HTR-8/SVneo (cell line): ENCODE measurements around the gene RXFP3.
"Not testable (repeated sequence)": the region's sequence is repeated elsewhere in the genome, so short reads cannot be mapped to it uniquely, and the experiment has no call there.

ENCODE experiments used
- DNase-seq: peaks from one replicate; pipeline ENCODE4 v3.0.0; 2011; ENCODE audit warnings: low spot score, mixed read lengths; ENCODE audit not compliant: insufficient read length
- FAIRE-seq: peaks from 2 replicates; lab custom pipeline; 2011; peaks lifted over from hg19 to GRCh38; lab: Jason Lieb, UNC

The RXFP3 gene

DNA sequence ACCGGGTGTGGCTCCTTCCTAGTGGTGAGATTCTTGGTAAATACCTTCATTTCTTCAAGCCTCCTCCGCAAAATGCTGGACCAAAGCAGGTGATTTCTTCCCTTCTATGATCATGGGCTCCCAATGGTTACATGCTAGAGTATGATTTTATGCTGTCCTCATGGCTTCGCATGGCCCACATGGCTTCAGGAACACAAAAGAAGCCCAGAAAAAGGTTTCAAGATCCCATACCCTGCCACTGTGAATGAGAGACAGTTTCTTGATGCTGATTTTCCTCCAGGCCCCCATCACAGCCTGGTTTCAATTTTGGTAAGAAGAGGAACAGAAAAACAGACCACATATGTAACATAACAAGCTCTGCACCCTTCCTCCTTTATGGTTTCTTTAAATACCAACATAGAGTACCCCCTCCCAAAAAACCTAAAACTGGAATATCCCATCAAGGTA is 2.4 kb upstream of the RXFP3 start:
- DNase-seq (no peak), FAIRE-seq (no peak)

DNA sequence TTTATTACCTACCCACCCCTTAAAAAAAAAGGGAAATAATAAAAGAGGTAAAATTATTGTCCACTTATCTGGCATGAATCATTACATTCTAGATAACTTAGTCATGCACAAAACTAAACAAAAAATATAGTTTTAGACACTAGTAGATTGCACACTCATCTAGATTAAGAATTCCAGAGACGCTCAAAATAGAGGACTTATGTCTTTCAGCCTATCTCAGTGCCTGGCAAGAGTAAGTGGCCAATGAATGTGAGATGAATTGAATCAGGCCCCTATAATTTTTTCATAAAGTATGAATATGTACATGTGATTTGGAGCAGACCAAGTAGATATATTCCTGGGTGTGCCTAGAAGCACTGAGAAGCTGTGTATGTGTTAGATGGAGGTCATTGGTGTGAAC is 2.0 kb upstream of the RXFP3 start:
- DNase-seq = no peak
- no peak for FAIRE-seq

DNA sequence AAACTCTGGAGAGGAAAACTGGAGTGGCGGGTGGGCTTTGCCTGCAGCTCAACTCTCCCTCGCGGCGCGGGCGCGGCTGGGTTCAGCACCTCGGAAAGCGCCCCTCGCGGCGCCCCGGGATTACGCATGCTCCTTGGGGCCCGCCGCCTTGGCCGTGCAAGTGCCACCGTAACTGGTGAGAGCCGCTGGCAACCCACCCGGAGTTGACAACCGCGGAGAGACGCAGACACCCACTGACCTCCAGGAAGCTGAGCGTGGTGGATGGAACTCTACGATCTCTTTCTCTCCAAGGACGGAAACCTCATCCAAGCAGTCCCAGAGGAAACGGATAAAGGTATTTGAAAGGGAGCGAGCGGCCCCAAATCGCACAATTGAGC is 194 bp upstream of the RXFP3 start:
- DNase-seq (peak; percentile 90), FAIRE-seq (peak; percentile 65)

DNA sequence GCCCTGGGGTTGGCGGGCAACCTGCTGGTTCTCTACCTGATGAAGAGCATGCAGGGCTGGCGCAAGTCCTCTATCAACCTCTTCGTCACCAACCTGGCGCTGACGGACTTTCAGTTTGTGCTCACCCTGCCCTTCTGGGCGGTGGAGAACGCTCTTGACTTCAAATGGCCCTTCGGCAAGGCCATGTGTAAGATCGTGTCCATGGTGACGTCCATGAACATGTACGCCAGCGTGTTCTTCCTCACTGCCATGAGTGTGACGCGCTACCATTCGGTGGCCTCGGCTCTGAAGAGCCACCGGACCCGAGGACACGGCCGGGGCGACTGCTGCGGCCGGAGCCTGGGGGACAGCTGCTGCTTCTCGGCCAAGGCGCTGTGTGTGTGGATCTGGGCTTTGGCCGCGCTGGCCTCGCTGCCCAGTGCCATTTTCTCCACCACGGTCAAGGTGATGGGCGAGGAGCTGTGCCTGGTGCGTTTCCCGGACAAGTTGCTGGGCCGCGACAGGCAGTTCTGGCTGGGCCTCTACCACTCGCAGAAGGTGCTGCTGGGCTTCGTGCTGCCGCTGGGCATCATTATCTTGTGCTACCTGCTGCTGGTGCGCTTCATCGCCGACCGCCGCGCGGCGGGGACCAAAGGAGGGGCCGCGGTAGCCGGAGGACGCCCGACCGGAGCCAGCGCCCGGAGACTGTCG is 976 bp downstream of the RXFP3 start:
- DNase-seq (no peak), FAIRE-seq (no peak)

DNA sequence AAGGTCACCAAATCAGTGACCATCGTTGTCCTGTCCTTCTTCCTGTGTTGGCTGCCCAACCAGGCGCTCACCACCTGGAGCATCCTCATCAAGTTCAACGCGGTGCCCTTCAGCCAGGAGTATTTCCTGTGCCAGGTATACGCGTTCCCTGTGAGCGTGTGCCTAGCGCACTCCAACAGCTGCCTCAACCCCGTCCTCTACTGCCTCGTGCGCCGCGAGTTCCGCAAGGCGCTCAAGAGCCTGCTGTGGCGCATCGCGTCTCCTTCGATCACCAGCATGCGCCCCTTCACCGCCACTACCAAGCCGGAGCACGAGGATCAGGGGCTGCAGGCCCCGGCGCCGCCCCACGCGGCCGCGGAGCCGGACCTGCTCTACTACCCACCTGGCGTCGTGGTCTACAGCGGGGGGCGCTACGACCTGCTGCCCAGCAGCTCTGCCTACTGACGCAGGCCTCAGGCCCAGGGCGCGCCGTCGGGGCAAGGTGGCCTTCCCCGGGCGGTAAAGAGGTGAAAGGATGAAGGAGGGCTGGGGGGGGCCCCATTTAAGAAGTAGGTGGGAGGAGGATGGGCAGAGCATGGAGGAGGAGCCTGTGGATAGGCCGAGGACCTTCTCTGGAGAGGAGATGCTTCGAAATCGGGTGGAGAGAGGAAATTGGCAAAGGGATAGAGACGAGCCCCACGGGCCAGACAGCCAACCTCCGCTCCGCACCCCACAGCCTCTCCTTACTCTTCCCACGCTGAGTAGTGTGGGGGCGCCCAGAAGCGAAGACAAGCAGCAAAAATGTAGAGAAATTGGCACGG is 1.7 kb downstream of the RXFP3 start:
- DNase-seq (no peak), FAIRE-seq (peak; percentile 38)

DNA sequence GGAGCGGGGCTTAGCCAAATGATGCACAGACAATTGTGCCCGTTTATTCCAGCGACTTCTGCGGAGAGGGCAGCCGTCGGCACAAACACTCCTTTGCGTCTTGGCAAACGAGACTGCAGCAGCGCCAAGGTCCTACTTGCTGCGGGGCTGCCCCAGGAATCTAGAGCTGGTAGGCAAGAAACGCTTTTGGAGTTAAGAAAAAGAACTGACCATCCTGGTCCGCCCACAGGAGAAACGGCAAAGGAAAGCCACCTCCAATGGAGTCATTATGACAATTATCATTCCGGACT is 2.3 kb downstream of the RXFP3 start:
- FAIRE-seq (no peak), DNase-seq (no peak)

DNA sequence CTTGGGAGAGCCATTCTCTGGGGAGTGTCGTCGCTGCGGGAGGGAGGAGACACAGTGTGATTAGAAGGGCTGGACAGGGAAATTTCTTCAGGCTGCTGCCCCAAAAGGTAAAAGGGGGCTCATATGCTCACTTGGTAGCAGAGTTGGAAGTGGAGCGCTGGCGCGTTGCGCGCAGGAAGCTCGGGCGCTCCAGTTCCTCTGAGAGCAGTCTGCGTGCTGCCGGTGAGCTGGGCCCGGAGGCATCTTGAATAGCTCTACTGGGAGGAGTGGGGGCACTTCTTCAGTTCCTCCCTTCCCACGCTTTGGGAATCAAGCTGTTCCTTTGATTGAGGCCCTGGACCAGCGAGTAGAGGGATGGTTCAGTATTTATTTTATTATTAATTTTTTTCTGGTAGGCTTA is 2.7 kb downstream of the RXFP3 start:
- FAIRE-seq = no peak
- DNase-seq = no peak

DNA sequence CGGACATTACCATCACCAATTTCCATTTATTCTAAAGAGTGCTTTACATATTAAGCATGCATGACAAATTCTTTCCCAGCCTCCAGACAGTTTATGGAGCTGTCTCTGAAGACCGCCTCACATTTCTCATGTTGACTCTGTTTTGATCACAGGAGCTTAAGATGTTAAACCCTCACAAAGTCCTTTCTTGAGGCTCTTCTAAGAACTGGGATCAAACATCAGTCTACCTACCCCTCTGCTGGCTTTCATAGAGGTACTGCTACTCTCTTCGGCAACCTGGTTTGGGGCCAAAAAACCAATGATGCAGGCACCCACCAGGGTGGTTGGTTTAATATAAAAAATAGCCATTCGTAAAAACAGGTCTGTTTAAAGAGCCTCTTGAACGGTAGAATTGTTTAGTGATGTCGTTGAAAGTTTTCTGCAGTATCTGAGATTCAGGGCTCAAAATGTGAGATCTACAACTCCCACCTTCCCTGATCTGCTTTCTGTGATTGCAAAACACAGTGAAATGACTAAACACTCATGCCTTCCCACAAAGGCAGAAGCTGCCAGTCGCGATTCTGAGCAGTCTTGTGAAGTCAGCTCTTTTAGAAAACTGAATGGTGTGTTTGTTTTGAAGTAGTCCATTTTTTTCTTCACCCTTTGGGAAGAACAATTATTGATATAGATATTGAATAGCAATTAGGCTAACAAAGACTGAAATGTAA is 3.5 kb downstream of the RXFP3 start:
- DNase-seq = no peak

DNA sequence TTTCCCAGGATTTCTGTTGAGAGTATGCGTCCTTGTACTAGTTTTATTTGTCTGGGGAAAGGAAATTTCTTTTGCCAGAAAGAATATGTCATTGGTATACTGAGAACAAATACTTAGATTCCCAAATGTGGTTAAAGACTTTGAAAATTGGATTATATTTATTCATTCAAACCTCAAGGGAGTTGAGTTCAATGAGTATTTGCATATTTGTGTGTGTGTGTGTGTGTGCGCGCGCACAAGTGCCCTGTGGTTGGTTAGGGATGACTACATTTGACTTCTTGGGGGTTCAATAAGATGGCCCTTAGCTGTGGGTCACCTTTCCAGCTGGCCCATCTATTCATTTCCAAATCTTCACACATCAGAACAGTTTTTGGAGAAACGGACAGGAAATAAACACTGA is 4.9 kb downstream of the RXFP3 start:
- FAIRE-seq (no peak), DNase-seq (no peak)

More for the DNA sequence above, 3.5 kb downstream of the RXFP3 start:
- no peak for FAIRE-seq

DNA sequence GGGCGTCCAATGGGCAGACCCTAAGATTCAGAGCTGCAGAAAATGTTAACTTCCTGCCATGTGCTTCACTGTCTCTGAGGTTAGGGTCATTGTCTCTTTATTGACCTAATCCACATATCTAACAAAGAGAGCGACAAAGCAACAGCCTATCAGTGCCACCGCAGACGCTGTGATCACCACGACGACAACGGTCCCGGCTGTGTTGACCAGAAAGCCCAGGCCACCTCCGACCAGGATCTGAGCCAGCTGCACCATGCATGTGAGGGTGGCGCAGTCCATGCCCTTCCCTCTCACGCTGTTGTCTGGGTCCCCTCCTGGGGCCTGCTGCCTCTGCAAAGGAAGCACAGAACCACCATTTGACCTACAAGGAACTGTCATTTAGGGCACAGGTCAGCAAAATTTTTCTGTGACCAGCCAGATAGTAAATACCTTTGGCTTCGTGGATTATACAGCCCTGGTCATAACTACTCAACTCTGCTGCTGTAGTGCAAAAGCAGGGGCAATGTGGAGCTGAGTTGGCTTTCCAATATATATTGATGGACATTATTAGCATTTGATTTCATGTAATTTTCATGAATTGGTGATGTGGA is 8.5 kb downstream of the RXFP3 start:
- DNase-seq (no peak), FAIRE-seq (peak; percentile 64)

DNA sequence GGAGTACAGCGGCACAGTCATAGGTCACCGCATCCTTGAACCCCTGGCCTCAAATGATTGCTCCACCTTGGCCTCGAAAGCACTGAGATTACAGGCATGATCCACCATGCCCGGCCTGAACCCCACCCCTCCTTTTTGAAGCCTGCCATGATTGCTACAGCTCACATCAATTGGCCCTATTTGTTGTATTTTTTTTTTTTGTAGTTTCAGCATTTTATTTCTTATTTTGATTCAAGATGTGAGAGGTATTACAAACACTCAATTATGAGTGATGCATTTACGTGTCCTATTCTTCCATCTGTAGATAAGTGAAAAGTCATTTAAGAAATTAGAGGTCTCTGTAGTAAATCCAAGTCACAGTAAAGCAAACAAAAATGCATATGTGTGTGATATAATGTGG is 16.0 kb downstream of the RXFP3 start:
- not testable (repeated sequence) for DNase-seq, FAIRE-seq

DNA sequence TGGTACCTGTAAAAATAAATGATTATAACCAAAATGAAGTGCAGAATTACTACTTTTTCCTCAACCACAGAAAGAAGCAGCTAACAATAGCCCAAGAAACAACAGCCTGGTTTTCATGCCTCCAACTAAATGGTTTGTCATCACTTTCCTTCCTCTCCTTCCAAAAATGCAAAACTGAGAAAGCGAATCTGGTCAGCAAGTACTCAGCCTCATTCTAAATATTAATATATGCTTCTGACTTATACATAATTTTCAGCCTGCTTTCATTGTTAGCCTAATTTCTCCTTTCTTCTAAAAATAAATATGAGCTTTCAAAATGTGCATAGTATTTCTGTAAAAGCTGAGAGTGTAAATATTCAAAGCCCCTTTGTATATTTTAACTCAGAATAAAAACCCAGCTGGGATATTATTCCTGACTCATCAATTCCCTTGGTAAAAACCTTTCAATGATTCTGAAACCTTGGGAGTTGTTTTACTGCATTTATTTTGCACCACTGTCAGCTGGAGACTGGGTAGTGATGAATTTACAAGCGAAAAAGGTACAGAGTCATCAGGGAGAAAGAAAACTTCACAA is 21.5 kb downstream of the RXFP3 start:
- FAIRE-seq = no peak
- no peak for DNase-seq

DNA sequence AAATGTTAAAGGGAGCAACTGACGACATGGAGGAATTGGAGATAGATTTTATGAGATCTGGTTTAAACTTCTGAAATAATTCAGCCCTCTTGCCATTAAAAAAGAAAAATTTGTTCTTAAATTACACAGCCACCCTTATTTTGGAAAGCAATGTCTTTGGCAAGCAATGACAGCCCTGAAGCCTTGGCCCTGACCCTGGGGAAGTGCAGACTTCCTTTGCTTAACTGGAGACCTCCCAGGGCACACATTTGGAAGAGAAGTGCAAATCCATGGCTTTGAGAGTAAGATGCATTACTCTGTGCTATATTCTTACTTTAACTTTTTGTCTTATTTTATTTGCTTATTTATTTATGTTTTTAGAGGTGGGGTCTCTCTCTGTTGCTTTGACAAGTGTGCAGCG is 22.0 kb downstream of the RXFP3 start:
- no peak for FAIRE-seq
- DNase-seq = no peak

DNA sequence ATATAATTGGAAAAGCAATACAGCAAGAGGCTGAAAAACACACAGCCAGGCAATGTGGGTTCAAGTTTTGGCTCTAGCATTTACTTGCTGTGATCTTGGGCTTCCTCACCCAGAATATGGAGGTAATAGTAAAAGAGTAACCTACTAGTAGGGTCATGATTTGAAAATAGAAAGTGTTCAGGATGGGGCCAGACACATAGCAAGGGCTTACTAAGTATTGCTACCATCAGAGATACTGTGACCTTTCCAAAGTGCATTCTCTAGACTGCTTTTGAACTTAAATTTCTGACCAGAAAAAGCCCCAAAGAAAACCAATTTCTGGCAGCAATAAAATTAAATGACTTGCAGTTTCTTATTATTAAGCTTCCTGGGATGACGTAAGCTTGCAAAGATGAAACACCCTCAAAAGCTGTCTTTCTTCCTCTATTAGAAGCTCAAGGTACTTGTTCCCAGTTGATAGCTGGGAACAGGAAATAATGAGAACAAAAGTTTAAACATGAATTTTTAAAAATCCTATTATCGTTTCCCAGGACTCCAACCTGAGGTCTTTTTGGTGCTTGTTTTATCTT is 28.0 kb downstream of the RXFP3 start:
- DNase-seq (no peak), FAIRE-seq (no peak)

DNA sequence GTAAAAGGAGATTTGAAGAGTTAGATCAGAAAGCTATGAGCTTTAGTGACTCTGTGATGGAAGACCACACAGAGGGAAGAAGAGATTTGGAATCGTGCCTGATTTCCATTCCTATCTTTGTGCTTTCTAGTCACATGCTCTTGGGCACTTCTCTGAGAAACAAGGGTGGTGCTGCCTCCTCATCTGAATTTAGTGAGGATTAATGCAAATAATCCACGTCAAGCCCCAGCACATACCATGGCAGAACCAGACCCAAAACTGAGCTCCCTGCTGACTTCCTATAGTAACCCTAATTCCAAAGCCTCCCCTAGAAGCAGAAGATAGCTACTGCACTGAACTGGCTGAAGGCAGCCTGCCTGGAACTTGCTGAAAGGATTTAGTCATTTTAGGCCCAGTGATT is 30.6 kb downstream of the RXFP3 start:
- FAIRE-seq = no peak
- DNase-seq = no peak

DNA sequence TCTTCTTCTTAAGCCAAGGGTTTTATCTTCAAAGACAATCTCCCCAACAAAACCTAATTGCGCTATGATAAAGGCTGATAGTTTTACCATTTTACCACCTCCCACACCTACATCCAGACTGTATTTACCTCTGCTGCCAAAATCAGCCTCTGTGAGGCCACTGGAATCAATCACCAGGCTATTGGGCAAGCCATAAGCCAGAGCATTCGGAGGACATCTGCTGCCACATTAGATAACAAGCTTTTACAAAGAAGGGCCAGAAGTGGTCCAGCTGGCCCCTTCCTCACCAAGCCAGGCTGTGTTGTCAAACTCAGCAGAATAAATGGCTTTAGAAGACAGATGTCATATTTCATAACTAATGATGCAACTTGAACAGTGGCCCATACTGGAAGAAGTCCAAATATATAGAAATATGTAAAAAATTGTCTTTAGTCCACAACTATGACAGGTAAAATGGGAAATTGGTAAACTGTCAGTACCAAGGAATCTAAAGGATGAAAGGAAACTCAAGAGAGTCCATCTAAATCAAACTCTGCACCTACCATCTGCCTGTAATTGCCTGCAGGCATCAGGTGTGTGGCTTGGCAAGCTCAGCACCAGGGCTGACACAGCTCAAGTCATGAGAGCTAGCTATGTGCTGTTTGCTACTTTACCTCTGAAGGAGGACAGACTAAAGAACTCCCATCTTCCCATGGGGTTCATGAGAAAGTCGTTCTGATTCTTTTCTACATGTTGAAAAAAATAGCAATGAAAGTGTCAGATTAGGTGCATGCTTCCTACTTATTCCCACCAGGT is 32.2 kb downstream of the RXFP3 start:
- DNase-seq = no peak
- FAIRE-seq = peak; percentile 33

DNA sequence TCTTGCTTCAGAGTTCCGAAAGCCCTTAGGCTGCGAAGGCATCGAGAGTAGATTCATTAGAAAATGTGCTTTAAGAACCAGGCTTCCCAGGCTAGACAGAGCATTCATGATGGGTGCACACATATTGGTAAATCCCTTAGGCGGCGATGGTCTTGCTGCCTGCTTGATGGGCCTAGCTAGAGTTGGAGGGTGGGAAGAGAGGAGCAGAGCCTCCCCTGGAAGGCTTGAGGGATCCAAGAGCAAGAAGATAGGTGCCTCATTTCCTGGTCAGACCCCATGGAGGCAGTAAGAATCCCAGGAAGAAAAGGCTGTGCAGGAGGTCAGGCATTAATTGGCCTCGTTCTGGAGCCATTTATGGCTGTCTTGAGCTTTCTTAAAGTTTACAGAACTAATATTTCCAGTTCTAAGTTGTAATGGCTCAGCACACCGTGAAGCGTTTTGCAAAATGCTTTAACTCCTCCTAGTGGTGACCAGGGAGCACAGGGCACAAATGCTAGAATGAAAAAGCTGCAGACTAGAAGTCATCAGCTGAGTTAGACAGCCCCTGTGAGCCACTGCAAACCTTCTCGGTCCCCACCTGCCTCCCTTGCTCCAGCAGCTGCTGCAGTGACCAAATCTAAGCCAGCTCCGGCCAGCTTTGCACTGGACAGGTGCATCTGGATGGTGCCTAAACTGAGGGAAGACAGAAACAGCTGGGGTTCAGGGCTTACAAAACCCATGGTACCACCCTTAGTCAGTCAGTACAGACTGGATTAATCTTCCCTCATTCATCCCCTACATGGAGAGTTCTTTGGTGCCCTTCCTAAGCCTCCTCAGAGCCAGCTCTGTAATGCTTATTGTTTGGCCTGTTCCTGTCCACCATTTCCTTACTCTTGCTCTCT is 33.6 kb downstream of the RXFP3 start:
- FAIRE-seq (peak; percentile 86), DNase-seq (peak; percentile 87)

DNA sequence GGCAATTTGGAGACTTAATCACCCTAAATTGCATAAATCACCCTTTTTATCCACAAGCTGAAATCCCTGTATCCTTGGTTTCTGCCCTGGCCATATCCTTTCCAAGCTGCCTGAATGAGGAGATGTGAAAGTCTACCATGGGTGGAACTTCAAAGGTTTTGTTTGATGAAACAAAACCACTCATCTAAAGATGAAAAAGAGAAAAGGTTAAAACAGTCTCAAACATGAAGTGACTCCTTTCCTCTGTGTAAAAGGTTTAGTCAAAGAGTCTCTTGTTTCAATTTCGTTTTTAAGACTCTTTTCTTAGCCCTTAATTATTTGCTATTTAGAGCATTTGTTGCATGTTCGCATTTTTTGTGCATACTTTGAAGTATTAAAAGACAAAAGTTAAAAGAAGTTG is 37.1 kb downstream of the RXFP3 start:
- DNase-seq (no peak), FAIRE-seq (no peak)

DNA sequence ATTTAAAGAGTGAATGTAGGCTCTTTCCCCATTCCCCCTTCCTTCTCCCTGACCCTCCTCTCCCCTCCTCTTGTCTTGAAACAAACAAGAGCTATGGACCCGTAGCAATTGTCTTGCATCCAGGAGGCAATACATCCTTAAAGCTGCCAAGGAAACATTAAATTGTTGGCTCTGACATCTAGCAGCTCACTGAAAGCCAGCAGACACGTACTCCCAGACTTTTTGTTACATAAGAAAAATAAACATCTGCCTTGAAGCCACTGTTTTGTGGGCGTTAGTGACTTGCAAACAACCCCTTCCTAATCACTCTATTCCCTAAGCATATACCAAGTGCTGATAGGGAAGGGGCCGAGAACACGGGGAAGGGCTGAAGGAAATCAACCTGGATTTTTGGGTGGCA is 39.7 kb downstream of the RXFP3 start:
- DNase-seq = no peak
- no peak for FAIRE-seq
